Keratinocyte (primary cell): Measurements from ENCODE around the gene DNAH3. TPM values are rescaled to one million over a fixed set of nuclear protein-coding genes. Genes with fewer than 3 reads are reported as not detected.

Source experiments
- DNase-seq: peaks from one replicate; pipeline ENCODE4 v3.0.0-alpha.2; 2011; ENCODE audit warnings: low read depth, missing footprints, low spot score
- FAIRE-seq: peaks from 2 replicates; lab custom pipeline; 2011; peaks lifted over from hg19 to GRCh38; lab: Jason Lieb, UNC
- H2AFZ ChIP-seq: 2 replicates; pipeline ENCODE4 v1.6.0; 2012; ENCODE audit warnings: low read length, control low read depth, inconsistent platforms; ENCODE audit not compliant: control insufficient read depth
- H3K27ac ChIP-seq: 2 replicates; pipeline ENCODE4 v1.5.1; 2011; ENCODE audit warnings: low read length; ENCODE audit not compliant: control insufficient read depth, insufficient read depth
- H3K27me3 ChIP-seq: 3 replicates; pipeline ENCODE4 v1.6.0; 2011; ENCODE audit warnings: low read length; ENCODE audit not compliant: control insufficient read depth, insufficient read depth; ENCODE audit errors: extremely low read depth
- H3K36me3 ChIP-seq, 2 experiments: 2 replicates in 1 of 2; 3 replicates in 1 of 2; pipeline ENCODE4 v1.5.1; 2011; ENCODE audit warnings: low read length in 2 of 2, mild to moderate bottlenecking in 1 of 2; ENCODE audit not compliant: control insufficient read depth in 2 of 2, insufficient read depth in 2 of 2; ENCODE audit errors: extremely low read depth in 1 of 2
- H3K4me1 ChIP-seq: 3 replicates; pipeline ENCODE4 v1.5.1; 2011; ENCODE audit warnings: low read length; ENCODE audit not compliant: control insufficient read depth, insufficient read depth; ENCODE audit errors: extremely low read depth
- H3K4me2 ChIP-seq: 3 replicates; pipeline ENCODE4 v1.6.0; 2011; ENCODE audit warnings: low read depth, low read length; ENCODE audit not compliant: control insufficient read depth, insufficient read depth; ENCODE audit errors: extremely low read depth
- H3K4me3 ChIP-seq, 3 experiments: fragments of 200-600 bp in 1 of 3; sonication (generic) in 1 of 3; 2 replicates in 2 of 3; 3 replicates in 1 of 3; pipeline ENCODE4 v1.5.1; 2011 to 2016; ENCODE audit warnings: low read length in 3 of 3, mild to moderate bottlenecking in 3 of 3, control low read depth in 2 of 3, inconsistent platforms in 1 of 3, low read depth in 1 of 3, mixed read lengths in 1 of 3, mixed run types in 1 of 3, moderate library complexity in 1 of 3; ENCODE audit not compliant: control insufficient read depth in 2 of 3, insufficient read depth in 2 of 3; ENCODE audit errors: extremely low read depth in 1 of 3
- H3K79me2 ChIP-seq: 2 replicates; pipeline ENCODE4 v1.6.0; 2012; ENCODE audit warnings: low read length; ENCODE audit not compliant: control insufficient read depth, insufficient read depth
- H3K9ac ChIP-seq: 3 replicates; pipeline ENCODE4 v1.6.0; 2011; ENCODE audit warnings: low read length; ENCODE audit not compliant: control insufficient read depth, insufficient read depth; ENCODE audit errors: extremely low read depth
- H3K9me1 ChIP-seq: 3 replicates; pipeline ENCODE4 v1.6.0; 2011; ENCODE audit warnings: low read length; ENCODE audit not compliant: control insufficient read depth, insufficient read depth; ENCODE audit errors: extremely low read depth
- H3K9me3 ChIP-seq: 2 replicates; pipeline ENCODE4 v1.5.1; 2012; ENCODE audit warnings: low read depth, low read length; ENCODE audit not compliant: control insufficient read depth
- H4K20me1 ChIP-seq: 3 replicates; pipeline ENCODE4 v1.6.0; 2011; ENCODE audit warnings: low read length; ENCODE audit not compliant: control insufficient read depth, insufficient read depth; ENCODE audit errors: extremely low read depth
- CTCF ChIP-seq, 3 experiments: IDR thresholded peaks in 1 of 3; conservative IDR thresholded peaks in 1 of 3; optimal IDR thresholded peaks in 1 of 3; 2 replicates in 2 of 3; 3 replicates in 1 of 3; pipeline versions ENCODE3 to v1.5.1; 2011; ENCODE audit warnings: low read length in 3 of 3, mild to moderate bottlenecking in 3 of 3, moderate library complexity in 2 of 3, control low read depth in 1 of 3, inconsistent platforms in 1 of 3; ENCODE audit not compliant: insufficient read depth in 2 of 3; ENCODE audit errors: extremely low read depth in 1 of 3
- EZH2 ChIP-seq: IDR thresholded peaks from one replicate; pipeline ENCODE4 v1.6.1; 2012; ENCODE audit warnings: inconsistent platforms, mild to moderate bottlenecking, low read length, moderate library complexity
- dilution Hi-C: fragments of 300-500 bp; cut with MboI; formaldehyde crosslinking; loops from one replicate; pipeline ENCODE4 v1.7.0; 2020; ENCODE audit warnings: low sequenced_read_pairs; ENCODE audit not compliant: extremely low pct_ligation_motif_present
- polyA plus RNA-seq, 5 experiments: library from polyadenylated mRNA; depleted of rRNA in 3 of 5; stranded (reverse) in 3 of 5; stranded (forward) in 1 of 5; unstranded in 1 of 5; fragments of >200 nt; gene quantifications; 1 replicate in 1 of 5; 2 replicates in 3 of 5; 3 replicates in 1 of 5; pipeline versions ENCODE4 v1.2.1 to v1.2.3, GENCODE V29; 2011 to 2012; ENCODE audit warnings: missing spikeins in 2 of 5, low read depth in 1 of 5, low replicate concordance in 1 of 5

DNAH3 gene
- polyA plus RNA-seq, 1 donor (not counting 4 experiments of a cell fraction or from before 2014, with no cell fraction given), result 1.2 TPM

GRCh38 chr16:20904507-20905081 lies 246.1 kb downstream of the DNAH3 start:
- TF ChIP-seq EZH2, result no peak
- TF ChIP-seq CTCF (optimal IDR thresholded peaks at IDR 0.05 in 1 of 3, IDR thresholded peaks at IDR 0.05 in 1 of 3, conservative IDR thresholded peaks at IDR 0.05 in 1 of 3; ENCODE audit: extremely low read depth in 1 of 3, insufficient read depth in 2 of 3, low read length in 3 of 3), result no peak
- Histone ChIP-seq H3K9ac (peak overlapping the region; percentile 45), H3K4me2 (peak overlapping the region; percentile 81), H3K27ac (peak overlapping the region; percentile 76), H3K4me1 (peaks cover 54% of the 10 kb centered on the region), H3K27me3 (no peaks in the 10 kb centered on the region), H3K4me3 (peak overlapping the region in 1 of 3 experiments; percentile 21), H2AFZ (no peak overlapping the region), H3K79me2 (peaks cover 15% of the 10 kb centered on the region), H3K9me1 (no peaks in the 10 kb centered on the region), H3K9me3 (no peaks in the 10 kb centered on the region), H4K20me1 (no peaks in the 10 kb centered on the region), H3K36me3 (no peaks in the 10 kb centered on the region)
- DNase-seq, result peak; percentile 73
- dilution Hi-C loops, result no loop called here
- FAIRE-seq, result peak; percentile 58

GRCh38 chr16:20903899-20904506 lies 246.6 kb downstream of the DNAH3 start:
- H3K9me3 ChIP-seq, result no peaks in the 10 kb centered on the region
- peak overlapping the region in 2 of 3 experiments; percentile 0 to 21 for H3K4me3 ChIP-seq
- dilution Hi-C loops, result no loop called here
- DNase-seq, result no peak
- H4K20me1 ChIP-seq, result no peaks in the 10 kb centered on the region
- H3K4me2 ChIP-seq, result peak overlapping the region; percentile 81
- H3K4me1 ChIP-seq, result peaks cover 58% of the 10 kb centered on the region
- H3K79me2 ChIP-seq, result peaks cover 21% of the 10 kb centered on the region
- H2AFZ ChIP-seq, result no peak overlapping the region
- TF ChIP-seq CTCF (optimal IDR thresholded peaks at IDR 0.05 in 1 of 3, IDR thresholded peaks at IDR 0.05 in 1 of 3, conservative IDR thresholded peaks at IDR 0.05 in 1 of 3; ENCODE audit: extremely low read depth in 1 of 3, insufficient read depth in 2 of 3, low read length in 3 of 3) (no peak), EZH2 (no peak)
- no peaks in the 10 kb centered on the region for H3K36me3 ChIP-seq
- no peak for FAIRE-seq
- peak overlapping the region; percentile 76 for H3K27ac ChIP-seq
- H3K9me1 ChIP-seq, result no peaks in the 10 kb centered on the region
- H3K9ac ChIP-seq, result peak overlapping the region; percentile 45
- H3K27me3 ChIP-seq, result no peaks in the 10 kb centered on the region
